ACC112 (cell line): ENCODE data around the gene CTLA4.
A peak's percentile ranks its signal among the peaks of the same experiment; 100 is the strongest.

Source experiments
- H2AFZ ChIP-seq: fragments of 200-600 bp; sonication (generic); one replicate; pipeline ENCODE4 v1.6.0; 2017; ENCODE audit warnings: antibody characterized with exemption, low read length; ENCODE audit not compliant: unreplicated experiment
- H3K27ac ChIP-seq: fragments of 200-600 bp; sonication (generic); 2 replicates; pipeline ENCODE4 v1.5.1; 2014; ENCODE audit warnings: low read depth, mild to moderate bottlenecking, antibody characterized with exemption, low read length, moderate library complexity
- H3K27me3 ChIP-seq: fragments of 200-600 bp; sonication (generic); 2 replicates; pipeline ENCODE4 v1.6.1; 2014; ENCODE audit warnings: mild to moderate bottlenecking, antibody characterized with exemption, low read length, moderate library complexity, mixed read lengths; ENCODE audit not compliant: insufficient read depth
- H3K36me3 ChIP-seq: fragments of 200-600 bp; sonication (generic); 2 replicates; pipeline ENCODE4 v1.6.1; 2016; ENCODE audit warnings: mild to moderate bottlenecking, antibody characterized with exemption, low read length, moderate library complexity, mixed read lengths; ENCODE audit not compliant: insufficient read depth
- H3K4me1 ChIP-seq: fragments of 200-600 bp; sonication (generic); one replicate; pipeline ENCODE4 v1.6.1; 2016; ENCODE audit warnings: low read length, mixed read lengths; ENCODE audit not compliant: insufficient read depth, unreplicated experiment, control insufficient read depth
- H3K4me3 ChIP-seq: fragments of 200-600 bp; sonication (generic); 2 replicates; pipeline ENCODE4 v1.5.1; 2014; ENCODE audit warnings: mild to moderate bottlenecking, low read depth, low read length
- H3K79me2 ChIP-seq: fragments of 200-600 bp; sonication (generic); one replicate; pipeline ENCODE4 v1.6.0; 2016; ENCODE audit warnings: low read length; ENCODE audit not compliant: control insufficient read depth, unreplicated experiment, insufficient read depth

CTLA4 gene

DNA sequence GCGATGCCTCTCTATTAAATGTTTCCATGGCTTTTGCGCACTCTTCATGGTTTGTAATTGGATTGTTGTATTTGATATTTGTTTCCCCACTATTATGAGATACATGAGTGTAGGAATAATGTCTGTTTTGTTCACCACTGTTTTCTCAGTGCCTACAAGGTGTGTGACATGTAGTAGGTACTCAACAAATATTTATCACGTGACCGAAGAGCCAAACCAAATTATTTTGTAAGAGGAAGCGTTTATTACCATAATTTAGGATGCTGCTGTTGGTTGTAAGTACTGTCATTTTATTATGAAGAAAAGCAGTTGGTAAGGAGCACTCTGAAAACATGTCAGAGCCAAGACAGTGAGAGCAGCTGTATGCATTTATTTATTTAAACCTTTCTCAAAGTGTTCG is 32.2 kb upstream of the CTLA4 start:
- no peak overlapping the region for H3K4me3 ChIP-seq

DNA sequence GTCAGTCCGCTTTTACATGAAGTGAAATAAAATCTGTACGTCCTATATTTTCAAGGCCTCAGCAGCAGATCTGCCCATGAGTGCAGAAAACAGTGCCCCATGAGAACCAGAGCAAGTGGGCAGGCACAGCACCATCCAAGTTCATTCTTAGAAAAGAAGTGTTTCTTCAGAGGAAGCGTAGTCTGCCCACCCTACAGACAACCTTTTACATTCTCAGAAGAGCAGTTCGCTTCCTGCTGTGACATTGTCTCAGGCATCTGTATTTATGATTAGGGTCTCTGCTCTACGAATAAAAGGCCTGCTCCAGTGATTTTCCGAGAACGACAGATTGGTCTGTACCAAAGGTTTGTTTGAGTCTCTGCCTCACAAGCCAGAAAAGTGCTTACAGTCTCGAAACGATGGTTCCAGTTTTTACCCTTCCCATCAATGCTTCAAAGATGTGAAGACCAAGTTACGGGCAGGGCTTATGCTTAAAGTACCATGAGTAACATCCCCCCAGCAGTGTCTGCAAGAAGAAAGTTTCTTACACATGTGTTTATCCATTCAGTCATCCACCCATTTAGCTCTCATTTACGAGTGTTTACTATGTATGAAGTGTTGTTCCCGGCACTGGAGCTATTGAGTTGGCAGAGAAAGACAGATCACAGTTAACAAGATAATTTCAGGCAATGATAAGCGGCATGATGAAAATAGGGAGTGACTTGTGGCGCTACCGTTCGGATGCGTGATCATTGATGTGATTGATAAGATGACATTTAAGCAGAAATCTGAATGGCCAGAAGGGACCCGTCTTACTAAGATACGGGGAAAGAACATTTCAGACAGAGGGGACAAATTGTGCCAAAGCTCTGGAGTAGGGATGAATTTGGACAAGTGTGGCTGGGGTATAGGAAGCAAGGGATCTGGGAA is 31.4 kb upstream of the CTLA4 start:
- Histone ChIP-seq H3K4me1 (no peaks in the 10 kb centered on the region), H2AFZ (no peak overlapping the region), H3K79me2 (no peaks in the 10 kb centered on the region)

More for the DNA sequence above, 32.2 kb upstream of the CTLA4 start:
- no peaks in the 10 kb centered on the region for H3K79me2 ChIP-seq
- no peaks in the 10 kb centered on the region for H3K4me1 ChIP-seq
- H2AFZ ChIP-seq, result no peak overlapping the region
- H3K36me3 ChIP-seq, result no peaks in the 10 kb centered on the region
- H3K27me3 ChIP-seq, result peaks cover 6% of the 10 kb centered on the region
- no peak overlapping the region for H3K27ac ChIP-seq

GRCh38 chr2:203840655-203841205 is 26.8 kb upstream of the CTLA4 start:
- Histone ChIP-seq H3K79me2 (no peaks in the 10 kb centered on the region), H3K4me3 (no peak overlapping the region), H3K27ac (no peak overlapping the region), H2AFZ (no peak overlapping the region), H3K27me3 (peaks cover 19% of the 10 kb centered on the region), H3K4me1 (no peaks in the 10 kb centered on the region), H3K36me3 (no peaks in the 10 kb centered on the region)

More for the DNA sequence above, 31.4 kb upstream of the CTLA4 start:
- H3K36me3 ChIP-seq, result no peaks in the 10 kb centered on the region
- H3K27ac ChIP-seq, result no peak overlapping the region
- peaks cover 13% of the 10 kb centered on the region for H3K27me3 ChIP-seq
- H3K4me3 ChIP-seq, result no peak overlapping the region

GRCh38 chr2:203841654-203842053 is 25.9 kb upstream of the CTLA4 start:
- no peak overlapping the region for H3K4me3 ChIP-seq
- peaks cover 19% of the 10 kb centered on the region for H3K27me3 ChIP-seq
- no peaks in the 10 kb centered on the region for H3K4me1 ChIP-seq
- no peak overlapping the region for H2AFZ ChIP-seq
- no peaks in the 10 kb centered on the region for H3K79me2 ChIP-seq
- H3K27ac ChIP-seq, result no peak overlapping the region
- no peaks in the 10 kb centered on the region for H3K36me3 ChIP-seq

- Histone ChIP-seq H3K27ac (no peak overlapping the region), H3K79me2 (no peaks in the 10 kb centered on the region), H3K36me3 (no peaks in the 10 kb centered on the region), H2AFZ (no peak overlapping the region), H3K4me3 (no peak overlapping the region), H3K27me3 (peaks cover 19% of the 10 kb centered on the region; the same call in 1 of the 2 replicates), H3K4me1 (no peaks in the 10 kb centered on the region)
Observed at GRCh38 chr2:203842373-203842772, 25.2 kb upstream of the CTLA4 start.

DNA sequence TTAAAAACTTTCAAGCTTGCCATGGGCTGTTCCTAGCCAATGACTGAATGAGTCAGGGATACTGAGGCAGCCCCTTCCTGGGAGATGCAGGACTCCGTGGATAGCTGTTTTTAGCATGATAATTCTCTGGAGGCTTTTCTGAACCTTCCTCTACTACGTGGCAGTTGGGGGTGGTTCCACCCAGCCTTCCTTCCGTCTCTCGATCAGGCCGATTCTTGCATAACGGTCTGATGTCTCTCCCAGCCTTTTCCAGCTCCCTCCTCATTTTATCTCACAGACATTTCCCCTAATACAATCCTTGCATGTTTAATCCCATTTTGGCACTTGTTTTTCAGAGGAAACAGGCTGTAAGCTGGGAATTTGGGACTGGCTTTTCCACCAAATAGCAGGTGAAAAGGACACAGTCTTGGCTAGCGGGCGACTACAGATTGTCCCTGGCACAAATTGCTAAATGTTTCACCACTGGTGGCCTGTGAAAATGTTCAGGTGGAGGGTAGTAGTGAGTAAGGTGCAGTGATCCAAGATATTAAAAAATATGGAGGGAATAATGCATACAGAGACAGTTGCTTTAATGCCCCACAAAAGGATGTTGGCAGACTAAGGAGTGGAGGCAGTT is 21.0 kb upstream of the CTLA4 start:
- no peaks in the 10 kb centered on the region for H3K36me3 ChIP-seq
- no peak overlapping the region for H3K4me3 ChIP-seq
- H3K27me3 ChIP-seq, result peaks cover 7% of the 10 kb centered on the region; the same call in 1 of the 2 replicates
- no peak overlapping the region for H3K27ac ChIP-seq
- no peaks in the 10 kb centered on the region for H3K4me1 ChIP-seq
- no peaks in the 10 kb centered on the region for H3K79me2 ChIP-seq
- H2AFZ ChIP-seq, result no peak overlapping the region

GRCh38 chr2:203849010-203849409 is 18.6 kb upstream of the CTLA4 start:
- Histone ChIP-seq H3K79me2 (no peaks in the 10 kb centered on the region), H3K27me3 (peaks cover 5% of the 10 kb centered on the region; the same call in 1 of the 2 replicates), H3K4me1 (no peaks in the 10 kb centered on the region), H2AFZ (no peak overlapping the region), H3K27ac (no peak overlapping the region), H3K36me3 (no peaks in the 10 kb centered on the region), H3K4me3 (no peak overlapping the region)

DNA sequence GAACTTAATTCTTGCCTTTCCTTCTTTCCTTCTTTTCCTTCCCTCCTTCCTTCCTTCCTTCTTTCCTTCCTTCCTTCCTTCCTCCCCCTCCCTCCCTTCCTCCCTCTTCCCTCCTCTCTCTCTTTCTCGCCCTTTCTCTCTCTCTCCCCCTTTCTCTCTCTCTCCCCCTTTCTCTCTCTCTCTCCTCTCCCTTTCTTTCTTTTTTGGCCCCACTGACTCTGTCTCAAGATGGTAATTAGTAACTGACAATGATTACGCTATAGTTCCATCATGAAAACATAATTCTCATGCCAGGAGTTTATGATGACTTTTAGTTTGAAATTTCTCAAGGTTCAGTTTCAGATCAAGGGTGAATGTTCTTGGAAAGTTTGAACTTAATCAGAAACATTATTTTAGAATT is 14.8 kb upstream of the CTLA4 start:
- no peaks in the 10 kb centered on the region for H3K36me3 ChIP-seq
- H3K79me2 ChIP-seq, result no peaks in the 10 kb centered on the region
- no peak overlapping the region for H2AFZ ChIP-seq
- H3K4me3 ChIP-seq, result no peak overlapping the region
- H3K27me3 ChIP-seq, result 0 out of 2 replicates have a peak, but pooled peaks cover 2% of the 10 kb centered on the region
- no peak overlapping the region for H3K27ac ChIP-seq
- no peaks in the 10 kb centered on the region for H3K4me1 ChIP-seq

DNA sequence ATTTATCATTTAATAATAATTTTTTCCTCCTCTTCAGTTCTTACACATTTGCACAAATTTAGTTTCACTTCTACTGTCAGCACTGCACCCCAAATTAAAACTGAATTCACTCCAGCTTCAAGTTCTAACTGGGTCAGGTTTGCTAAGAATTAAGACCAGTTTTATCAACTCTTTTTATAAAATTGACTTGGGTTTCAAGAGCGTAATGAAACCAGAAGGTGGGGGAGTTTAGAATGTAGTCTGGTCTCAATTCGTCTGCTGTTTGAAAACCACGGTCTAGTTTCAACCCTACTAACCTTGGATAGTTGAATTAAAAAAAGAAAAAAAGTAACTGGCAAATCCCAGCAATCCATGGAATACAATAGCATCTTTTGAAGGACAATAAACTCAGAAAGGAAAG is 14.3 kb upstream of the CTLA4 start:
- Histone ChIP-seq H3K36me3 (no peaks in the 10 kb centered on the region), H3K79me2 (no peaks in the 10 kb centered on the region), H3K4me1 (no peaks in the 10 kb centered on the region), H3K27ac (no peak overlapping the region), H3K27me3 (no peaks in the 10 kb centered on the region), H2AFZ (peak overlapping the region; percentile 59), H3K4me3 (peak overlapping the region; percentile 67)

DNA sequence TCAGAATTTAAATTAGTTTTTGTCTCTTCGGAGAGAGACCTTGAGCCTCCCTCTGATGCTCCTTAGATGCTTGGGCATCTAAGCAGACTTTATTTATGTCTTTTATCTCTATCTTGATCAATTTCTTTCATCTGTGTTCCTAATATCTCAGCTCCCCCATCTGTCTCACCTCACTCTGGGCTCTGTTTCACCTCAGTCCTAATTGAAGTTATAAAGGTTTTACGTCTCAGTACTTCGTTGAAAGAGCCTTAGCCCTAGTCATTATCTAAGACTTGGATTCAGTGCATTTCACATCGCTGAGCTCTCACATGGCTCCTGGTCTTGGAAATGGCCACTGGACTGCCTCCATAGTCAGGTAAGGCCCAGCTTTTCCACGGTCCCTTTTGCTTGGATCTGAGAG is 13.8 kb upstream of the CTLA4 start:
- Histone ChIP-seq H3K4me3 (peak overlapping the region; percentile 67; the same call in 1 of the 2 replicates), H3K79me2 (no peaks in the 10 kb centered on the region), H3K27me3 (no peaks in the 10 kb centered on the region), H3K36me3 (no peaks in the 10 kb centered on the region), H3K4me1 (no peaks in the 10 kb centered on the region), H2AFZ (peak overlapping the region; percentile 59), H3K27ac (no peak overlapping the region)
